GM18517 (cell line): ENCODE measurements around the gene CEP170.
A peak's percentile ranks its signal among the peaks of the same experiment; 100 is the strongest.
"Not testable (repeated sequence)": the region's sequence is repeated elsewhere in the genome, so short reads cannot be mapped to it uniquely, and the experiment has no call there.

ENCODE experiments used
- ATAC-seq: cut with Tn5 transposase; IDR thresholded peaks from one replicate; pipeline ENCODE4 v1.9.1; 2021; ENCODE audit warnings: mild to moderate bottlenecking, moderate library complexity; ENCODE audit not compliant: unreplicated experiment

Gene CEP170

DNA sequence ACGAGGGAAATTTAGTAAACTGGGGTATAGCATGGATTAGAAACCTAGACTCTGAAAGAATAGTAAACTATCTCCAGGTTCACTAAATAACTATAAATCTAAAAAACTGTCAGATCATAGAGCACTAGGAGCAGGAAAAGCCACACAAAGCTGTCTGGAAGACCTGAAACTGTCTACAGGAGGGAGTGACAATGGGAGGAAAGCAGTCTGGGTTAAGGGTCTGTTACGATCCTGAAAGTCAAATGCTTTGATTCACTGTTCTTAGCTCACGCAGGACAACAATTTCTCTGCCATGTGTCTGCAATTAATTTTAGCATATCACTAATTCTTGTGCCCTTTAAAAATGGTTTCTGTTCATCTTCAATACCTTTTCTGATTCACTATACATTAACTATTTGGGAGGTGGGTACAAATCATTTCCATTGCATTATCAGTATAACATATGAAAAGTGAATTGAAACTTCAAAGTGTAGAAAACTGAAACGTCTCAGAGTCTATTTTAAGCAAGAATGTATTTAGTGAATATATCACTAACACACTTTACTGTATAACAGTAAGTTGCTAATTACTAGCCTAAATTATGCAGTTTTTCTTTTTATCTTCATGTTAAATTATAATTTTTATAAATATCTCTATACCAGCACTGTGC lies 18.4 kb downstream of the CEP170 start:
- peak; percentile 84 for ATAC-seq

- ATAC-seq = no peak
These were observed 20.0 kb downstream of the CEP170 start for GRCh38 chr1:243234978-243235647.

- ATAC-seq = no peak
These were observed 21.2 kb downstream of the CEP170 start for GRCh38 chr1:243233908-243234307.

- ATAC-seq = no peak
These were observed 24.2 kb downstream of the CEP170 start for GRCh38 chr1:243230914-243231313.

DNA sequence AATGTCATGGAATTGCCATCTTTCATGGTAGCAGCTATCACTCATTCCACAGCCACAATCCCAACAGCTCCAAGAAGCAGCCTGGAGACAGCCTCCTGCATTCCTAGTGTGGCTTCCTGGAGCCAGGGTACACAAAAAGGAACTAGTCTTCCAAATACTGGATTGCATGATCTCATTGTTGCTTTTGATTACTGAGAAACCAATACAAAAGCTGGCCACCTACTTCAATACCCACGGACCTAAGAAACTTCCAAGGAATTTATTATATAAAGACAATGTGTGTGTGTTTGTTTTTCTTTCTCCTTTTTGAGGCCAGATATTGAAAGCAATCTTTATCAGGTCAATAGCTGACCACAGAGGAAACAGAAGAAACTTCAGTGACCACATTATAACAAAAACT lies 25.6 kb downstream of the CEP170 start:
- no peak for ATAC-seq

GRCh38 chr1:243227622-243228021 lies 27.5 kb downstream of the CEP170 start:
- ATAC-seq = no peak

DNA sequence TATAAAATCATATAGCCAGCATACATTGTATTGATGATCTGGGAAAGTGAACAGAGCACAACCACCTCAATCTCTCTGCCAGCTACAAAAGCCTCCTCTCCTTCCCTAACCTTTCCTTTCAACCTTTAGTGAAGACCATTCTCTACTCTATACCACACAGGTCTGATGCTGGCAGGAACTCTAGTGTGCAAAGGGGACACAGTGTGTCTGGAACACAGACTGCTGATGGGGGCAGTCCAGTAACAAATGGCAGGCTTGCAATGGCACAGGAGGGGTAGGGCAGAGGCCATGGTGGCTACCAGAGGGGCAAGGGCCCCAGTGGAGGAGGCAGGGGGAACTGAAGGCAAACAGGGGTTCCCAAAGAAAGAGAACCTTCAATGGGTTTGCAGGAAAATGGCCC lies 37.0 kb downstream of the CEP170 start:
- ATAC-seq = no peak

DNA sequence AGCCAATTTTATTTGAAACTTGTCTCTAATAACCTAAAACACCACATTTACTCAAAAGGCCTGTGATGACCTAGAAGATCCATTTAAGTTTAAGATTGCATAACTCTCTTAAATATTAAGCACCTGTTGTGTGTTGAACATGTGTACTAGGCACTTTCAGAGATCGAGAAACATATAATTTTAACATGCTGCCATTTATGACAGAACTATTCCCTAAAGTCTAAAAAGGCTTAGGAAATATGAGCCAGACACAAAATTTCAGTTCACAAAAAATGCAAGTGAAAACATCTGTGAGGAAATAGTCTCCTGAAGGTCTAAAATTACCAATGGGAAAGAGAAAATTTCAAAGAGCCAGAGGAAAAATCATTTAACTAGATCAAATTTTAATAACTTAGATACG lies 37.7 kb downstream of the CEP170 start:
- no peak for ATAC-seq

GRCh38 chr1:243216741-243217140 lies 38.3 kb downstream of the CEP170 start:
- ATAC-seq = no peak

GRCh38 chr1:243215276-243215875 lies 39.7 kb downstream of the CEP170 start:
- not testable (repeated sequence) for ATAC-seq

- no peak for ATAC-seq
These were observed 41.9 kb downstream of the CEP170 start for GRCh38 chr1:243213045-243213787.

GRCh38 chr1:243211984-243212383 lies 43.1 kb downstream of the CEP170 start:
- not testable (repeated sequence) for ATAC-seq

DNA sequence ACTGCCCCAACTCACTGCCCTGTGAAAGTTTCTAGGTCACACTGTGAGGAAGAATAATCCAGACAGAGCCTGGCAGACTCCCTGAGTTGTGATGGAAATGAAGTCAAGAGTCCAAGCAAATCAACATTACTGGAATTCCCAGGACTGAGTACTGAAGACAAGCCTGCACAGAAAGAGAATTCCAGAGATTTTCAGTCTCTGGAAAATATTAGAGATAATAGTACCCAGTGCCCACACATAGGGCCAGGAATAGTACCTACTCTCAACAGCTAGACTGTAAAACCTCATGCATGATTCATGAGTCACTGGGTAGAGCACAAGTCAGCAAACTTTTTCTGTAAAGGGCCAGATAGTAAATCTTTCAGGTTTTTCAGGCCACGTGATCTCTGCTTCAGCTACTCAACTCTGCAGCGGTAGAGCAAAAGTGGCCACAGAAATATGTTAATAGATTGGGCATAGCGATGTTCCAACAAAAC lies 50.0 kb downstream of the CEP170 start:
- ATAC-seq = not testable (repeated sequence)

DNA sequence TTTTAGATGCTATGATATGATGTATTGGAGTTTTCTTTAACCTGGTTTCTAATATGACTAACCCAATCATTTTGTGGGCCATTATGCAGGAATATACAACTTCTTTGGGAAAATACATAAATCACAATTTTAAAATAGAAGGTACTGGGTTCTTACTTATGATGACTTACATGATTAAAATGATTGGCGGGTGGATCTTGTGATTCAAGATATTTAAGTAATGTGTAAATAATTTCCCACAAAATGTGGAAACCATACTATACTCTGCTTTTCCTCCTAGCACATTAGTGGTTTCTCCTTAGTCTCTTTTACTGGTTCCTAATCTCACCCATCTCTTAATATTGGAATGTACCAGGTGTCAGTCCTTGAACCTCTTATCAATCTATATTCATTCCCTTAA lies 50.7 kb downstream of the CEP170 start:
- not testable (repeated sequence) for ATAC-seq

DNA sequence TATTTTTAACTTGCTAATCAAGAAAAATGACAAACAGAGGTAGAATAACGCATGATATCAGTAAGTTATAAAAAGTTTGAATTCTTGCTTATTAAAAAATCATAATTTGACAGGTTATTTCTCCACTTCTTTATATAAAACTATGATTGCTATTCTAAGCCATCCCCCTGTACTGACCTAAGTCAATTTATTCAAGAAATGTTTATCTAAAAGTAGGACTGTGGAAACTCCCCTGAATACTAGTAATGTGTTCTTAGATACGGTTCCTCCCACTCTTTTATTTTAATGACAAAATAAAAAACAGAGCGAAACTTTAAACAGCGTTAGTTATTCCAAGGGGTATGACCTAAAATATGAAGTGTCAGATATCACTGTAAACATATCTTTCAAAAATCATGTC lies 51.9 kb downstream of the CEP170 start:
- ATAC-seq = not testable (repeated sequence)

GRCh38 chr1:243201316-243201715 lies 53.8 kb downstream of the CEP170 start:
- not testable (repeated sequence) for ATAC-seq

GRCh38 chr1:243197524-243197923 lies 57.6 kb downstream of the CEP170 start:
- not testable (repeated sequence) for ATAC-seq

DNA sequence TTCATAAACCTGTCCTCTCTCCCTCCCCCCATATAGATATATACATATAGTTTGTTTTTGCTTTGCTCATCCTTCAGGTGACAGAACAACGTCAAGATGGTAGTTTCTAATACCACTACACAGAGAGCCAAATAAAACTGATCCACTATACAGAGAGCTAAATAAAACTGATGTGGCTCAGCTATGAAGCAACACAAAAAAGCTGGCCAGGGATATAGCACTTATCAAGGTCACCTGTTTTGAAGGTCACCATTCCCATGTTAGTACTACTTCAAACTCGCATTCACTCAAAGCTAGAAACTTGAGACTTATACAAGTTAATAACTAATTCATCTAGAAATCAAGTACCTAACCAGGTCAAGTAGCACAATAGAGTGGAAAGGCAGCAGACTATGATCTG lies 61.8 kb downstream of the CEP170 start:
- not testable (repeated sequence) for ATAC-seq

GRCh38 chr1:243186201-243186995 lies 68.7 kb downstream of the CEP170 start:
- not testable (repeated sequence) for ATAC-seq

GRCh38 chr1:243184787-243185186 lies 70.3 kb downstream of the CEP170 start:
- ATAC-seq = not testable (repeated sequence)
